ENCODE results near the gene MCF2L2. TPM values are rescaled to one million over a fixed set of nuclear protein-coding genes. Genes with fewer than 3 reads are reported as not detected.

The MCF2L2 gene
- total RNA-seq, 6 experiments from 2014 or later = 0.14 TPM; not detected in 5

GRCh38 chr3:183203670-183204069 lies 224.7 kb downstream of the MCF2L2 start:
- Mint-ChIP-seq H3K4me3 (no peak overlapping the region), H3K36me3 (ENCODE audit: low read depth) (peaks cover 11% of the 10 kb centered on the region), H3K27me3 (ENCODE audit: insufficient read depth) (peaks cover 27% of the 10 kb centered on the region), H3K27ac (no peak overlapping the region), H3K4me1 (ENCODE audit: low read depth) (no peaks in the 10 kb centered on the region), H3K9me3 (peaks cover 14% of the 10 kb centered on the region)
- TF ChIP-seq CTCF (IDR thresholded peaks at IDR 0.05) = no peak
- DNase-seq = no peak

- H3K27me3 Mint-ChIP-seq (ENCODE audit: insufficient read depth) = peaks cover 12% of the 10 kb centered on the region
- peaks cover 11% of the 10 kb centered on the region for H3K36me3 Mint-ChIP-seq (ENCODE audit: low read depth)
- TF ChIP-seq CTCF (IDR thresholded peaks at IDR 0.05) = no peak
- DNase-seq = no peak
- H3K27ac Mint-ChIP-seq = no peak overlapping the region
- H3K9me3 Mint-ChIP-seq = peaks cover 14% of the 10 kb centered on the region
- no peaks in the 10 kb centered on the region for H3K4me1 Mint-ChIP-seq (ENCODE audit: low read depth)
- peak overlapping the region; percentile 18; the same call in 1 of the 2 replicates for H3K4me3 Mint-ChIP-seq
Measured at GRCh38 chr3:183202004-183202722, 226.3 kb downstream of the MCF2L2 start.

GRCh38 chr3:183198939-183199338 lies 229.5 kb downstream of the MCF2L2 start:
- Mint-ChIP-seq H3K4me1 (ENCODE audit: low read depth) (peaks cover 5% of the 10 kb centered on the region), H3K36me3 (ENCODE audit: low read depth) (peaks cover 11% of the 10 kb centered on the region), H3K9me3 (peaks cover 14% of the 10 kb centered on the region), H3K27me3 (ENCODE audit: insufficient read depth) (peaks cover 17% of the 10 kb centered on the region), H3K27ac (no peak overlapping the region), H3K4me3 (no peak overlapping the region)
- no peak for TF ChIP-seq CTCF (IDR thresholded peaks at IDR 0.05)
- no peak for DNase-seq

GRCh38 chr3:183197734-183198133 lies 230.7 kb downstream of the MCF2L2 start:
- H3K27ac Mint-ChIP-seq = no peak overlapping the region
- no peak overlapping the region for H3K4me3 Mint-ChIP-seq
- DNase-seq = no peak
- H3K9me3 Mint-ChIP-seq = peaks cover 4% of the 10 kb centered on the region; the same call in 1 of the 2 replicates
- H3K4me1 Mint-ChIP-seq (ENCODE audit: low read depth) = peaks cover 14% of the 10 kb centered on the region
- peaks cover 5% of the 10 kb centered on the region; the same call in 1 of the 2 replicates for H3K36me3 Mint-ChIP-seq (ENCODE audit: low read depth)
- peaks cover 17% of the 10 kb centered on the region for H3K27me3 Mint-ChIP-seq (ENCODE audit: insufficient read depth)
- no peak for TF ChIP-seq CTCF (IDR thresholded peaks at IDR 0.05)

- H3K4me3 Mint-ChIP-seq = no peak overlapping the region
- no peaks in the 10 kb centered on the region for H3K36me3 Mint-ChIP-seq (ENCODE audit: low read depth)
- H3K27ac Mint-ChIP-seq = no peak overlapping the region
- peaks cover 21% of the 10 kb centered on the region for H3K4me1 Mint-ChIP-seq (ENCODE audit: low read depth)
- peaks cover 15% of the 10 kb centered on the region for H3K27me3 Mint-ChIP-seq (ENCODE audit: insufficient read depth)
- H3K9me3 Mint-ChIP-seq = no peaks in the 10 kb centered on the region
- TF ChIP-seq CTCF (IDR thresholded peaks at IDR 0.05) = no peak
- DNase-seq = no peak
Measured at GRCh38 chr3:183195266-183195665, 233.2 kb downstream of the MCF2L2 start.
